IPS-18a (cell line): ENCODE results near the gene TMEM164.

Source experiments
- H3K27ac ChIP-seq: one replicate; pipeline ENCODE4 v1.5.1; 2013; ENCODE audit warnings: low read length
- H3K27me3 ChIP-seq: one replicate; pipeline ENCODE4 v1.6.1; 2013; ENCODE audit warnings: mild to moderate bottlenecking, low read length; ENCODE audit not compliant: control insufficient read depth, insufficient read depth
- H3K36me3 ChIP-seq: one replicate; pipeline ENCODE4 v1.6.1; 2013; ENCODE audit warnings: low read depth, low read length; ENCODE audit not compliant: control insufficient read depth
- H3K4me1 ChIP-seq: one replicate; pipeline ENCODE4 v1.6.1; 2013; ENCODE audit warnings: low read depth, low read length; ENCODE audit not compliant: control insufficient read depth
- H3K4me3 ChIP-seq: one replicate; pipeline ENCODE4 v1.5.1; 2013; ENCODE audit warnings: low read length
- H3K9ac ChIP-seq: one replicate; pipeline ENCODE4 v1.6.1; 2013; ENCODE audit warnings: mild to moderate bottlenecking, low read length, moderate library complexity
- H3K9me3 ChIP-seq: one replicate; pipeline ENCODE4 v1.6.1; 2013; ENCODE audit warnings: low read depth, low read length; ENCODE audit not compliant: control insufficient read depth

TMEM164 gene

GRCh38 chrX:110022599-110023448 lies 19.9 kb downstream of the TMEM164 start:
- H3K4me1 ChIP-seq = peaks cover 9% of the 10 kb centered on the region
- no peak overlapping the region for H3K27ac ChIP-seq
- H3K36me3 ChIP-seq = peaks cover 7% of the 10 kb centered on the region
- H3K9ac ChIP-seq = no peak overlapping the region
- no peaks in the 10 kb centered on the region for H3K27me3 ChIP-seq
- H3K4me3 ChIP-seq = no peak overlapping the region
- no peaks in the 10 kb centered on the region for H3K9me3 ChIP-seq

- Histone ChIP-seq H3K9me3 (no peaks in the 10 kb centered on the region), H3K36me3 (peaks cover 7% of the 10 kb centered on the region), H3K9ac (no peak overlapping the region), H3K4me3 (no peak overlapping the region), H3K27ac (no peak overlapping the region), H3K27me3 (no peaks in the 10 kb centered on the region), H3K4me1 (peaks cover 12% of the 10 kb centered on the region)
These were observed 22.5 kb downstream of the TMEM164 start for GRCh38 chrX:110025395-110025794.

GRCh38 chrX:110026099-110026844 lies 23.4 kb downstream of the TMEM164 start:
- H3K4me1 ChIP-seq = peaks cover 12% of the 10 kb centered on the region
- no peak overlapping the region for H3K4me3 ChIP-seq
- H3K27me3 ChIP-seq = no peaks in the 10 kb centered on the region
- no peak overlapping the region for H3K27ac ChIP-seq
- H3K9ac ChIP-seq = no peak overlapping the region
- H3K36me3 ChIP-seq = peaks cover 7% of the 10 kb centered on the region
- no peaks in the 10 kb centered on the region for H3K9me3 ChIP-seq

GRCh38 chrX:110032534-110033147 lies 29.7 kb downstream of the TMEM164 start:
- no peak overlapping the region for H3K9ac ChIP-seq
- H3K27me3 ChIP-seq = no peaks in the 10 kb centered on the region
- no peaks in the 10 kb centered on the region for H3K36me3 ChIP-seq
- no peaks in the 10 kb centered on the region for H3K9me3 ChIP-seq
- peaks cover 3% of the 10 kb centered on the region for H3K4me1 ChIP-seq
- no peak overlapping the region for H3K4me3 ChIP-seq
- H3K27ac ChIP-seq = no peak overlapping the region

GRCh38 chrX:110034036-110034435 lies 31.1 kb downstream of the TMEM164 start:
- Histone ChIP-seq H3K9ac (no peak overlapping the region), H3K4me1 (peaks cover 3% of the 10 kb centered on the region), H3K9me3 (no peaks in the 10 kb centered on the region), H3K36me3 (no peaks in the 10 kb centered on the region), H3K27ac (no peak overlapping the region), H3K4me3 (no peak overlapping the region), H3K27me3 (no peaks in the 10 kb centered on the region)

- Histone ChIP-seq H3K4me3 (no peak overlapping the region), H3K36me3 (no peaks in the 10 kb centered on the region), H3K4me1 (peaks cover 11% of the 10 kb centered on the region), H3K27ac (no peak overlapping the region), H3K27me3 (no peaks in the 10 kb centered on the region), H3K9ac (no peak overlapping the region), H3K9me3 (no peaks in the 10 kb centered on the region)
These were observed 33.5 kb downstream of the TMEM164 start for GRCh38 chrX:110036162-110037033.

GRCh38 chrX:110037178-110037577 lies 34.3 kb downstream of the TMEM164 start:
- Histone ChIP-seq H3K4me1 (peaks cover 11% of the 10 kb centered on the region), H3K9ac (no peak overlapping the region), H3K27ac (no peak overlapping the region), H3K4me3 (no peak overlapping the region), H3K9me3 (no peaks in the 10 kb centered on the region), H3K27me3 (no peaks in the 10 kb centered on the region), H3K36me3 (no peaks in the 10 kb centered on the region)

GRCh38 chrX:110038900-110039299 lies 36.0 kb downstream of the TMEM164 start:
- H3K4me1 ChIP-seq = peaks cover 11% of the 10 kb centered on the region
- no peak overlapping the region for H3K9ac ChIP-seq
- H3K4me3 ChIP-seq = no peak overlapping the region
- H3K27ac ChIP-seq = no peak overlapping the region
- no peaks in the 10 kb centered on the region for H3K36me3 ChIP-seq
- H3K9me3 ChIP-seq = no peaks in the 10 kb centered on the region
- H3K27me3 ChIP-seq = no peaks in the 10 kb centered on the region

GRCh38 chrX:110041980-110042379 lies 39.1 kb downstream of the TMEM164 start:
- H3K9me3 ChIP-seq = no peaks in the 10 kb centered on the region
- no peaks in the 10 kb centered on the region for H3K27me3 ChIP-seq
- no peak overlapping the region for H3K9ac ChIP-seq
- H3K27ac ChIP-seq = no peak overlapping the region
- H3K4me1 ChIP-seq = peaks cover 27% of the 10 kb centered on the region
- no peak overlapping the region for H3K4me3 ChIP-seq
- no peaks in the 10 kb centered on the region for H3K36me3 ChIP-seq

- Histone ChIP-seq H3K27me3 (no peaks in the 10 kb centered on the region), H3K9me3 (no peaks in the 10 kb centered on the region), H3K4me1 (peaks cover 32% of the 10 kb centered on the region), H3K27ac (no peak overlapping the region), H3K36me3 (no peaks in the 10 kb centered on the region), H3K9ac (no peak overlapping the region), H3K4me3 (no peak overlapping the region)
These were observed 39.6 kb downstream of the TMEM164 start for GRCh38 chrX:110042496-110042895.

- Histone ChIP-seq H3K9ac (no peak overlapping the region), H3K36me3 (no peaks in the 10 kb centered on the region), H3K9me3 (no peaks in the 10 kb centered on the region), H3K4me3 (no peak overlapping the region), H3K27ac (no peak overlapping the region), H3K27me3 (no peaks in the 10 kb centered on the region), H3K4me1 (peaks cover 38% of the 10 kb centered on the region)
These were observed 40.6 kb downstream of the TMEM164 start for GRCh38 chrX:110043506-110043905.
